Activated T-cell treated with anti-CD3 and anti-CD28 coated beads, Interleukin-2, amount 50 U/mL, for 48 hours (primary cell): ENCODE results near the gene YIPF7.

Source experiments
- DNase-seq, 2 experiments: peaks; one replicate each; pipeline ENCODE4 v3.0.0-alpha.2; 2020

The YIPF7 gene

DNA sequence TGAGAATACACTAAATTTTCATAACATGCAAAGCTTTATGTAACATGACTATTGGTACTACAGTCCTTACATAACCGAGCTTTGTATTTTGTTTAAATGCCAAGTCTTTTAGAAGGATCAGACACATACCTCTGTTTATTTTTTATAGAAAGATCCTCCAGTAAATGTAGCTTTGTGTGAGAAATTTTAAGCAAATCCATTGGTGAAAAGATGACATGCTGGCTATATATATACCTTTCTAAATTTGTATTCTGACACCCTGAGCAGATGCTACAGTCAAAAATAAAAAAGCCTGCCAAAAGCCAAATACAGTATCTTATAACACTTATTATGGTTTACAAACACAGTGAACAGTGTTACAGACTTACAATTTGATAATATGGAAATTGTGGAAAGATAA, at the start of gene YIPF7:
Gene YIPF7, minus strand, starts transcription at position 201 of the 400 bp plus-strand sequence. CDS start 1,525 bp downstream, outside the sequence.
- no peak for DNase-seq

DNA sequence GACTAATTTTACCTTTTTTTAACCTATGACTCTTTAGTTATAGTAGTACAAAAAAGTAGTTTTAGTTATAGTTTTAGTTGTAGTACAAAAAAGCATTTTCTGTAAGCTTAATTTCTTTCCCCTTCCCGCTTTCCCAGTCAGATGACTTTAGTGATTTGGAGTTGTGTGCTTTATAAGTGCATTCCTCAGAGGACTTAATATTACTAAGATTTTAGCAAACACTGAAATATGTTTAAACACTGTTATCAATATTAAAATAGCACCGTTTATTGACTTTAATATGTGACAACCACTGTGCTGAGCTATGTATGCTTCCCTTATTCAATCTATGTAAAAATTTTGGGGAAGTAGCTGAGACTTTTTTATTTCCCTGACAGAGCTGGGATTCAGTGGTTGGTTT, 49.6 kb upstream of the YIPF7 start:
- DNase-seq = no peak

DNA sequence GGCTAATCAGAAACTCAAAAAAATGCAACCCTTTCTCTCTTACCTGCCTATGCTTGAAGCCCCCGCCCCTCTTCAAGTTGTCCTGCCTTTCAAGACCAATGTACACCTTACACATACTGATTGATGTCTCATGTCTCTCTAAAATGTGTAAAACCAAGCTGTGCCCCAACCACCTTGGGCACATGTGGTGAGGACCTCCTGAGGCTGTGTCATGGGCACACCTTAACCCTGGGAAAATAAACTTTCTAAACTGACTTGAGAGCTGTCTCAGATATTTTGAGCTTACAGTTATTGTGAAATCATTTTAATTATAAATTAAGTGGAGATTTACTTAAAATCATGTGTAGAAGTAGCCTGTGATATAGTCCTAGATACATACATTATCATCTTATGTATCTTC, 49.0 kb upstream of the YIPF7 start:
- DNase-seq = no peak

DNA sequence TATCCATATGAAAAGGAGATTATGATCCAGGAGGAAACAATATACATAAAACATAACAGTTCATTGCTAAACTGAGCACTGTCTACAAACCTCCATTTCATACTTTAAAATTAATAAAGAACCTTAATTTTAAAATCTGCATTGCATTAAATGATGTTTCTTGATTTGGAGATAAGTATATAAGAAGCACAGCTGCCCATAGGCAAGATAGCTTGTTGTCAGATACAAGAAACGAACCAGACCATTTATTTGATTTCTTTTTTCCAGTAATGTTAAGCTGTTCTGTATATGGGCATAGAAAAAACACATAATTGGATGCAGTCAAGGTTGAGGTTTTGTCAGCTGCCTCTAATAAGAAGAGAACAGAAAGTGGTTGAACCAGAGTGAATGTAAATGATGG, 33.2 kb upstream of the YIPF7 start:
- DNase-seq = no peak

DNA sequence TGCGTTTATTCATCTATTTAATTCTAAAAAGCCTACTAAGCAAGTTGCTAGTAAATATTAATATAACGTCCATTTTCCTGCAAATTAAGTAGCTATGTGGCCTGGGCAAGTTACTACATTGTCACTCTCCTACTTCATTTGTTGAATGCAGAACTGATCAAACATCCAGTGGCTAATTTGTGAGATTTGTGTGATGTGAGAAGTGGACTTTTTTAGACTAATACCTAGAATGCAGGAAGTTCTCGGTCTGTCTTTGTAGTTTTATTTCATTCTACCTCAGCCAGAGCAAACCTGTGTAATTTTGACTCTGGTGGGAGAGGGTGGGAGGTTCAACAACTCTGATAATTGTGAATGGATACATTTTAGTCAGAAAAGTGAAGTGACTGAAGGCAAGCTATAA, 27.6 kb upstream of the YIPF7 start:
- no peak for DNase-seq

DNA sequence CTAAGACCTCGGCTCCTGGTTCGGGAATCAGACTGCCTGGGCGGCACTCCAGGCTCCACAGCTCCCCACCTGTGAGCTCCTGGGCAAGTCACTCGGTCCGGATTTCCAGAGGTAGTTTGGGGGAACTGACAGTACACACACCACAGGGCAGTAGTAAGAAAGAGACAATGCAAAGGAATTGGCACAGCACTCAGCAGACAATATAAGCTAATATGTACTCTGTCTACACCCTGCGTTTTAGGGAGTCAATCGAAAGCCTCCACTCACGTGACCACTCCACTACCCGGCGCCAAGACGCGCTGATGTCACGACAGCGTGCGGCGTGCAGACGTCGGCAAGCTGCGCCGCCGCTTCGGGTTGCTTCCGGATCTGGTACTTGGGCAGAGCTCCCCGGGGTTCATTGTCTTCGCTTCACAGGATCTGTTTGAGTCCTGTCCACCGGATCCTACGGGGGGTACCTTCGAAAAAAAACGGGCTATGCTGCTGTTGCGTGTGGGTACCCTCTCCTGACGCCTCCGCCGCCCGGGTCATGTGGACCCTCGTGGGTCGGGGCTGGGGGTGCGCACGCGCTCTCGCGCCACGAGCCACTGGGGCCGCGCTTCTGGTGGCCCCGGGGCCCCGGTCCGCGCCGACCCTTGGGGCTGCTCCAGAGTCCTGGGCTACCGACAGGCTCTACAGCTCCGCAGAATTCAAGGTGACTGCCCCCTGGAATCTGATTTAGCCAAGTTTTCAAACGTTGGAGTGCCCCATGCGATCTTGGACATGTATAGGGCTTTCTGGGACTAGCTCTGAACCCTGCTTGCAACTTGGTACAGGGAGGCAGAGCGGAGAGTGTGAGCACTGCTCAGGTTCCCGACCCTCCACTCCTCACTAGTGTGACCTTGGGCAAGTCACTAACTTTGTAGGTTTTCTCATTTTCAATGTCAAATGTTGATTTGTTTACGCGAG, 26.9 kb upstream of the YIPF7 start, which contains the start of gene GUF1:
Gene GUF1, plus strand, starts transcription at position 327 of the 948 bp plus-strand sequence. Its CDS starts 203 bp downstream, at position 530.
- peak; percentile 88 to 90 for DNase-seq

DNA sequence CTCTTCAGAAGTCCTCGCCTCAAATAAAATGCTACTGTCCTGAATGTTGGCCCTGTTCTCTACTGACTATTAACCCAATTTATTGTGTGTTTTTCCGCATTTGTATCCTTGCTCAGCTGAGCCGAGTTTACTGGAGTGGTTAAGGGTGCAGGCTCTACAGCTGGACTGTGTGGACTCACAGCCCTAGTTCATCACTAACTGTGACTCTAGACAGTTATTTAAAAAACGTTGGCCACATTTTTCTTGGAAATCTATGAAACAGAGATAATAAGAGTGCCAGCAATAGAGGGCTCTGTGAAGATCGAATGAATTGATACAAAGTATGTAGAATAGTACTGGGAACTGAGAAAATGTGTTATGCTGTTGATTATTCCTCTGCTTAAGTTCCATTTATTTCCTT, 23.9 kb upstream of the YIPF7 start:
- no peak for DNase-seq

DNA sequence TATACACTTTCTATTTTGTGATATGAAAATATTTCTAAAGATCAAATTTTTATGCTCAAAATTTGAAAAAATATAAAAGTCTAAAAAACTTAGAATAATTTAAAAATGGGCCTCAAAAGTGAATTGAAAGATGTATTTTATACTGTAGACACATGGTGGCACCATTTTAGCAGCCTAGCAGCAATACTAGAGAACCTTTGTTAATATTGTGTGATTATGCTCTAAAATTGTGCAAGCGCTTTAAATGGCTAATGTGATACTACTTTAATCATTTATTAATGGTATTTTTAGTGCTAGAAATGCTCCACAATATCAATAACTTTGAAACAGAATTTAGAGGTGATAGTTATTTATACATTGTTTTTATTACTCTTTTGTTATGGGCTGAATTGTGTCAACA, 23.0 kb upstream of the YIPF7 start:
- no peak for DNase-seq

DNA sequence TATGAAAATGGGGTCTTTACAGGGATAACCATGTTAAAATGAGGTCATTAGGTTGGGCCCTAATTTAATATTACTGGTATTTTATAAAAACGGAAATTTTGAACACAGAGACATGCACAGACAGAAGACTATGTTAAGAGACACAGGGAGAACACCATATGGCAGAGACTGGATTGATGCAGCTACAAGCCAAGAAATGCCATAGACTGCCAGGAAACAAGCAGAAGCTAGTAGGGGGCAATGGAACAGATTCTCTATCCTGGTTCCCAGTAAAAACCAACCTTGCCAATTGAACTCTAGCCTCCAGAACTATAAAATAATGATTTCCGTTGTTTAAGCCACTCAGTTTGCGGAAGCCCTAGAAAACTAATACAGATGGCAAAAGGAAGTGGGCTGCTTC, 20.2 kb upstream of the YIPF7 start:
- DNase-seq = no peak

DNA sequence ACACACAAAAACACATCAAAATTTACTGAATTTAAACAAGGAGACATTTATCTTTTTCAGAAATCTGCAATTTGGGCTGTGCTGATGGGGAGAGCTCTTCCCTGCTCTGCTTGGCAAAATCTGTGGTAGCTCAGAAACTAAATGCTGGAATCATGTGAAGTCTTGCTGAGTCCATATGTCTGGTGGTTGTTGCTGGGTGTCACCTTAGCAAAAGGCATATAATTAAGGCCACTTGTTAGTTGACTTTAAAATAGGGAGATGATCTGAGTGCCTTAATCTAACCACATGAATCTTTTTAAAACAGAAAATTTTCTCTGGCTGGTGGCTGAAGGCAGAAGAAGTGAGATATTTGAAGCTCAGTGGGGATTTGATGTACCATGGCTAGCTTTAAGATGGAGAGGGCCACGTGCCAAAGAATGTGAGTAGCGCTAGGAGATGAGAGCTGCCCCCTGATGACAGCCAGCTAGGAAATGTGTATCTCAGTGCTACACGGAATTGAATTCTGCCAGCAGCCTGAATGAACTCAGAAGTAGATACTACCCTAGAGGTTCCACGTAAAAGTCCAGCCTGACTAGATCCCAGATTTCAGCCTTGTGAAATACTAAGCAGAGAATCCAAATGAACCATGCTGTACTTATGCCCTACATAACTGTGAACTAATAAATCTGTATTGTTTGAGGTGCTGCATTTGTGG, 19.2 kb upstream of the YIPF7 start:
- DNase-seq = no peak

DNA sequence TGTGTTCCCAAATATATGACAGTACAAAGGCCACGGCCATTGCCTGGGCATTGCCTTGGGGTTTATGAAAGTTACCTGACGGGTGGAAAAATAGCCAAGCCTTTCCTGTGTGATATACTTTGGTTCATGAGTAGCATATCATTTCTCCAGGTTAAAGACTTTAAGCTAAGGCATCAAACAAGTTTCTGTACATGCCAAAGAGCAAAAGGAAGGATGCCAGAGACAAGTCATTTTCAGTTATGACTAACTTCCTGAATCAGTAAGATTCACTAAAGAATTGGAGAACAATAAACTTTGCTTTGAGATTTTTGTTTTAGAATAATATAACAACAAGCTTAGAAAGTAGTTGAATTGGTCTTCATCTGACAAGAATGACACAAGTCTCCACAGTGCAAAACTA, 17.1 kb upstream of the YIPF7 start:
- no peak for DNase-seq

DNA sequence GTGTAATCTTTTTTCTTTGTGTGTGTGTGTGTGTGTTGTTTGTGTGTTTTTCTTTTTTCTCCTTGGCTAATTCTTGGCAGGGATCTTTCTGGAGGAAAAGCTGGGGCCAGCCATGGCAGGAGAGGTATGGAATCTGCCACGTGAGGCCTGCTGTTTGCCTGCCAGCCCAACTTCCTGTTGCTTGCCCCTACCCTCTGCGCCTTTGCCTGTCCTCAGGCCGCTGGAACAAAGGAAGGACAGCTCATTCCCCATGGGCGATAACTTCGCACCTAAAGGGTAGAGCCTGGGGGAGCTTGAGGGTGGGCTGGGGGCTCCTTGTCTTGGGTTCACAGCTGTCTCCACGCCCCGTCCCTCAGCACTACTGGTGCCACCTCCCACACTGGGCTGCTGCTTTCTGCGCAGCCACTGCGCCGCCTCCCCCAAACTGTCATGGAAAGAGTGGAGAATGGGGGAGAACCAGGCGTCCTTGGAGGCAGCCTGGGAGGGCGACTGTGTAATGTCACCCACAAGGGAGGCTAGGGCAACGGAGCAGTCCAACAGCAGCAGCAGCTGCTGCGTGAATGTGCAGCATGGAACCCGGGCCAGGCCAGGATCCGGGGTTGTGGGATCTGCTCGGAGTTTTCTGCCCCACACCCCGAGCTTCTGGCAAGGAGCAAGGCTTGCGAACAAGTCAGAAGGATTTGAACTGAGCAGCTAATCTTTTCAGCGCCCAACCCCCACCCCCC, 12.3 kb upstream of the YIPF7 start:
- DNase-seq = no peak

DNA sequence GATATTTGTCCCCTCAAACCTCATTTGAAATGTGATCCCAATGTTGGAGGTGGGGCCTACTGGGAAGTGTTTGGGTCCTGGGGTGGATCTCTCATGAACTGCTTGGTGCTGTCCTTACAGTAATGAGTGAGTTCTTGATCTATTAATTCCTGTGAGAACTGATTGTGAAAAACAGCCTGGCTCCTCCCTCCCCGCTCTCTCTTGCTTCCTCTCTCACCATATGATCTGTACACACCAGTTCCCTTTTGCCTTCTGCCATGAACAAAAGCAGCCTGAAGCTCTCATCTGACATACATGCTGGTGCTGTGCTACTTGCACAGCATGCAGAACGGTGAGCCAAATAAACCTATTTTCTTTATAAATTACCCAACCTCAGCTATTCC, 11.2 kb upstream of the YIPF7 start:
- DNase-seq = no peak

DNA sequence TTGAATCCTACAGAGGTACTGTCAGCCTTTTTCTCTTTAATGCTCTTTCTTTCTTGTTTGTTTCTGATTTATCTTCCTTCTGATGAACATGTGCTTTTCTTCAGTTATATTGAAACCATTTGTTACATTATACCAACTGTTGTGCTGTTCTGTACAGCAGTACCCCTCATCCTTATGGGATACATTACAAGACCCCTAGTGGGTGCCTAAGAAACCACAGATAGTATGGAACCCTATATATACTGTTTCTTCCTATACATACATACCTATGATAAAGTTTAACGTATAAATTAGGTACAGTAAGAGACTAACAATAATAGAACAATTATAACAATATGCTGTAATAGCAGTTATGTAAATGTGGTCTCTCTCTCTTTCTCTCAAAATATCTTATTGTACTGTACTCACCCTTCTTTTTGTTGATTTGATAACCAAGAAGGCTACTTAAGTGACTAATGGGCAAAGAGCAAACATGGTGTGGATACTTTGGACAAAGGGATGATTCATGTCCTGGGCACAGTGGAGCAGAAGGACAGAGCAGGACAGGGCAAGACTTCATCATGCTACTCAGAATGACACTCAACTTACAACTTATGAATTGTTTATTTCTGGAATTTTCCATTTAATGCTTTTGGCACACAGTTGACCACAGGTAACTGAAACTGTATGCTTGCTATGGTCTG, 10.7 kb upstream of the YIPF7 start:
- DNase-seq = no peak

DNA sequence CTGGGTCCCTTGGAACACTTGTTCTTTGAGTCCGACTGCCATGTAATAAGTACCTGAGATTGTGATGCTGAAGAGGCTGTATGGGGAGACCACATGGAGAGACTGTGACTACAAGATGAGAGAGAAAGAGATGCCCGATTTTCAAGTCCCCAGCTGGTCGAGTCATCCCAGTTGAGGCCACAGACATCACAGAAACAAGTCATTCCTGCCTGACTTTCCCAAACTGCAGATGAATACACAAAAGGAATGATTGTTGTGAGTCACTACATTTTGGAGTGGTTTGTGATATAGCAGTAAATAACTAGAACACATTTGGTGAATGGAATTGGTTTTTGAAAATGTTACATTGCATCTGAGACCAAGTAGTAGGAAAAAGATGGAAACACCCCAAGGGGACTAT, 9.0 kb upstream of the YIPF7 start:
- no peak for DNase-seq

DNA sequence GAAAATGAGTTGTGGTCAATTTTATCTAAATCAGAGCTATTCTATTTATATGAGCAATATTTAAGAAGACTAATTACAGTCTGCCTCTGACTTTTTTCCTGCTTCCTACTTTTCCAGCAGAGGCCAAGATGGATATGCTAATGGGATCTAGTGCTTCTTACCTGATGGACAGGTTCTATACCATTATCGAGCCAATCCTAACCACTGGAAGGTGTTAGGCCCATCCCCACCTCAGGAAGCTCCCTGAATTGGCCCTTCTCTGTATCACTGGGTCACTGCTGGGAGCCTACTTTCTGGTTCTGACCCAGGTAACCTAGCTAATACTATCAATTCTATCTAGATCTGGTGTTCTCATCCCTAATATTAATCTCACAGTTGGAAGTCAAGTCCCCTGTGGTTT, 577 bp upstream of the YIPF7 start:
- DNase-seq = no peak

DNA sequence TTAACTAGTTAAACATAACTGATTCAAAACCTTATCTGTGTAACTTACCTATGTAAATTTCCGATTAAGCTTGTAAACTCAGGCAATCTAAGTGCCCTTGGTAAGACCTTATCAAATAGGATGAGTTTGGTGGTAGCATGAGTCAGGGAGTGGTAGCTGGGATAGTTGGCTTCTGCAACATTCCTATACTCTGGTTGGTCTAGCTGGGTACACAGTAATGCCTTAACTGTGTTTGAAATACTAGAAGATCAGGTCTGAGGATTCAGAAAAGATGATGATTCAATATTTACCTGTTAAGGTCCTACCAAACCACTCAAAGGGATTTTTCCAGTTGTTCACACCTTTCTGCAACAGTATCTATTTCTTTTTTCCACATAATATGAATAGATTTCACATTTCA, 5.3 kb downstream of the YIPF7 start:
- DNase-seq = no peak

DNA sequence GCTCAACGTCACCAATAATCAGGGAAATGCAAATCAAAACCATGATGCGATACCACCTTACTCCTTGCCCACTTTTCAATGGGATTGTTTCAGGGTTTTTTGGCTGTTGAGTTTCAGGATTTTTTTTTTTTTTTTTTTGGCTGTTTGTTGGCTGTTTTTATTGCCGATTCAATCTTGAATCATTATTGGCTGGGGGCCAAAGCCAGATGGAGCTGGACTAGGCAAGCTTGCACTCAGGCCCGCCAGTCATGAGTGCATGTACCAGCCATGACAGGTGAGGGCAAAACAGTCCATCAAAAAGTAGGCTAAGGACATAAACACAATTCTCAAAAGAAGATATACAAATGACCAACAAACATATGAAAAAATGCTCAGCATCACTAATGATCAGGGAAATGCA, 13.3 kb downstream of the YIPF7 start:
- no peak for DNase-seq

DNA sequence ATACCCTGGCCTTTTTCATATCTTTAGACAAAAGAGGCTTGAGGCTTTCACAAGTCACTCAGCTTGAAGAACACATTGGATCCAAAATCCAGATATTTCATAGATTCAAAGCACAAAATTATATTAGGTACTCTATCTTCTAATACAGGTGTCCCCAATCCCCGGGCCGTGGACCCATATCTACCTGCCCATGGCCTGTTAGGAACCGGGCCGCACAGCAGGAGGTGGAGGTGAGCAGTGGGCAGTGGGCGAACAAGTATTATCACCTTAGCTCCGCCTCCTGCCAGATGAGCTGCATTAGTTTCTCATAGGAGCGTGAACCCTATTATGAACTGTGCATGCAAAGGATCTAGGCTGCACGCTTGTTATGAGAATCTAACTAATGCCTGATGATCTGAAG, 18.7 kb downstream of the YIPF7 start:
- no peak for DNase-seq

DNA sequence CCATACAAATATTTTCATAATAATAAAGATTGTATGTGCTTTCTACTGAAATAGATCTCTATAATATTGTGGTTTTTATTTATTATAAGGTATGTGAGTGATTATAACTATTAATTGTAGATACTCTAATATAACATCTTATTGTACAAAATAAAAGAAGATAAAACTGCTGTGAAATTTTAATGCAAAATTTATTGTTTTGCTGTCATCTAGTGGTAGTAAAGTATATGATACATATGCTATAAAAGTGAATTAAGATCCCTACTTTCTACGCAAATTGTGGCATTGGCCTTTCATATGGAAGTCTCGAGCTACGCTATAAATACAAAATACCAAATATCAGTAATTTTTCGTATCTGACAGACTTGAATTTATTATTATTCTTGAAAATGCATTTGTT, 19.3 kb downstream of the YIPF7 start:
- no peak for DNase-seq

DNA sequence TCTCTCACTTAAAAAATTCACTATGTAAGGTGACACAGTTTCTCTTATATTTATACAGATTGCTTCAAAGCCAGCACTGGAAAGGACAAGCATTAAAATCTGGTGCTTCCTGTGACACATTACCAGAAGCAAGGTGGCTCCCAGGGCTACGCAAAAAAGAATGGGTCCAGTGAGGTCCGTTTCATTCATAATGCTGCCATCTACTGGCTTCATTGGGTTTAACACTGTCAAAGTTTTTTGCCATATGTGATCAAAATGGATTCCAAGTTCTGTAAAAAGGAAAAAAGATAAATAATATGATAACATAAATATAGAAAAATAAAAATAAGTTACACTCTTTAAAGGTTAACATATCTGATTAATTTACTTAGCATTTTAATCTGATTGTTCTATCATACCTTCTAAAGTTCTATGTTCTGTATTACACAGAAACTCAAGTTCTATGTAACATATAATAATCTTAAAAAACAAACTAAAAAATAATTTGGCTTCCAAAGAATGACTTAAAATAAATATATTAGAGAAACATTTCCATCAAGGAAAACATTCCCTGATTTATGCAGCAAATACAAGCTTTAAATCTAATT, 22.1 kb downstream of the YIPF7 start:
- DNase-seq = peak; percentile 26 to 30

DNA sequence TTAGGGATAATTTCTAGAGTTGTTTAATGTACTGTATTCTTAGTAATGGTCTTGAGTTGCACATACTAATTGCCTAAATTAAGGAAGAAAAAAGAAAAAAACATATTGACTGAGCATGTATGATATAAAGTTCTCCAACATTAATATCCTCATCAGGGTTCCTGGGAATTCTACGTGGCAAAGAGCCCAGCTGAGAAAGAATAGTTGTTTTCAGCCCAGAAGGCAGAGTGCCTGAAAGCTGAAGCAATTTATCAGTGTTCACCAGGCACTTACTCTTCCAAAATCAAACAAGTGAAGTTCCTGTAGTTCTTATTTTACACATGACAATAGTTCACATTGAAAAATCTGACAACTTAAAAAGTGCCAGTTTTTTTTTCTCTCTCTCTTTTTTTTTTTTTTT, 27.7 kb downstream of the YIPF7 start:
- DNase-seq = no peak

DNA sequence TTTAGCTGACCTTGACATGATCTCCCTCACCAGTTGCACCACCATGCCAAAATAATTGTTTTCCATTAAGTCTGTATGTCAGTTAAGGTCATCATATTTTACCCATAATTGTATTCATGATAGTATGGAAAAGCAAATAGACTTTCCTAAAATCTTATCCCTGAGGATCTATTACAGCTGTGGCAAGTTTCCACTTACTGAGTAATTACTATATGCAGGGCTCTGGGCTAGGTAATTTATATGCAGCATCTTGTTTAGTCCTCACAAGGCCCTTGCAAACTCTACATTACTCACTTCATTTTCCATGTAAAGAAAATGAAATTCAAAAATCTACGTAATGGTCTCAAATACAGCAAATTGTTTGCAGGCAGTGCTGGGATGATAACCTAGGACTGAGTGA, 34.8 kb downstream of the YIPF7 start:
- DNase-seq = no peak
